ENCODE data around the gene HSF2BP.

- TF ChIP-seq CTCF (IDR thresholded peaks at IDR 0.05) (no peak), POLR2A (IDR thresholded peaks at IDR 0.05) (no peak)
These were observed 70.3 kb downstream of the HSF2BP start for GRCh38 chr21:43588957-43589356.

Data from breast epithelium (tissue), 3 donors.